A673 (cell line): ENCODE results near the gene SSBP3. TPM values are rescaled to one million over a fixed set of nuclear protein-coding genes. Genes with fewer than 3 reads are reported as not detected.
"Not testable (repeated sequence)": the region's sequence is repeated elsewhere in the genome, so short reads cannot be mapped to it uniquely, and the experiment has no call there.

Experiments
- BruUV-seq: library from RNA; stranded (reverse); fragments of 400-500 nt; replicated peaks from 2 replicates; lab custom pipeline; 2021; lab: Mats Ljungman, UMichigan
- CTCF ChIA-PET: fragments of 300-600 bp; sonication (Branson Sonifier 250); formaldehyde crosslinking; loops from one replicate; lab custom pipeline; 2022; ENCODE audit warnings: antibody characterized with exemption; lab: Charles Lee
- POLR2A ChIA-PET: fragments of 300-600 bp; sonication (Branson Sonifier 250); formaldehyde crosslinking; loops from one replicate; lab custom pipeline; 2022; ENCODE audit warnings: antibody characterized with exemption; ENCODE audit not compliant: low non-redundant PET; lab: Charles Lee
- DNase-seq: peaks from one replicate; pipeline ENCODE4 v3.0.0-alpha.2; 2015; ENCODE audit warnings: low spot score
- H3K27ac ChIP-seq: fragments of 200-600 bp; sonication (generic); 2 replicates; pipeline ENCODE4 v1.5.1; 2016; ENCODE audit warnings: mixed run types, low read depth, mild to moderate bottlenecking, mixed read lengths, antibody characterized with exemption, low read length; ENCODE audit not compliant: poor library complexity, severe bottlenecking
- H3K27me3 ChIP-seq: fragments of 200-600 bp; sonication (generic); replicated peaks from 2 replicates; pipeline ENCODE4 v1.6.1; 2017; ENCODE audit warnings: mixed run types, low read depth, mild to moderate bottlenecking, mixed read lengths, antibody characterized with exemption, low read length; ENCODE audit not compliant: insufficient read depth, poor library complexity
- H3K36me3 ChIP-seq: fragments of 200-600 bp; sonication (generic); 2 replicates; pipeline ENCODE4 v1.6.1; 2016; ENCODE audit warnings: mixed run types, mild to moderate bottlenecking, mixed read lengths, antibody characterized with exemption, low read length; ENCODE audit not compliant: insufficient read depth, poor library complexity, severe bottlenecking
- H3K4me1 ChIP-seq: fragments of 200-600 bp; sonication (generic); 2 replicates; pipeline ENCODE4 v1.6.1; 2017; ENCODE audit warnings: mixed run types, mild to moderate bottlenecking, mixed read lengths, antibody characterized with exemption, low read length; ENCODE audit not compliant: insufficient read depth, poor library complexity, severe bottlenecking
- H3K4me3 ChIP-seq: fragments of 200-600 bp; sonication (generic); 2 replicates; pipeline ENCODE4 v1.5.1; 2016; ENCODE audit warnings: low read depth, mixed run types, mild to moderate bottlenecking, mixed read lengths, low read length; ENCODE audit not compliant: poor library complexity, severe bottlenecking
- H3K9me3 ChIP-seq: fragments of 200-600 bp; sonication (generic); 2 replicates; pipeline ENCODE4 v1.6.1; 2016; ENCODE audit warnings: mixed run types, low read depth, mild to moderate bottlenecking, mixed read lengths, antibody characterized with exemption, low read length; ENCODE audit not compliant: poor library complexity, severe bottlenecking
- EZH2 ChIP-seq: fragments of 200-600 bp; sonication (generic); IDR thresholded peaks from 2 replicates; pipeline ENCODE4 v1.6.1; 2017; ENCODE audit warnings: borderline replicate concordance, low read depth, mild to moderate bottlenecking, mixed read lengths, antibody characterized with exemption, low read length; ENCODE audit not compliant: poor library complexity, severe bottlenecking
- intact Hi-C: fragments of 100-400 bp; cut with micrococcal nuclease; formaldehyde crosslinking; loops from one replicate; pipeline ENCODE4 v1.10.0; 2022; ENCODE audit not compliant: unreplicated experiment
- total RNA-seq: library from RNA; stranded (reverse); gene quantifications from 2 replicates; pipeline ENCODE4 v1.2.3, GENCODE V29; 2021
- TF ChIP-seq, protein P1 (sequence below): fragments of 300-800, 200-600 bp; sonication (generic); conservative IDR thresholded peaks from 2 replicates; pipeline ENCODE4 v1.5.1; 2017; ENCODE audit warnings: low read depth, mild to moderate bottlenecking, antibody characterized with exemption, low read length, moderate library complexity, mixed read lengths

Gene SSBP3
- total RNA-seq, 1 experiment from 2014 or later = 43.0 TPM

DNA sequence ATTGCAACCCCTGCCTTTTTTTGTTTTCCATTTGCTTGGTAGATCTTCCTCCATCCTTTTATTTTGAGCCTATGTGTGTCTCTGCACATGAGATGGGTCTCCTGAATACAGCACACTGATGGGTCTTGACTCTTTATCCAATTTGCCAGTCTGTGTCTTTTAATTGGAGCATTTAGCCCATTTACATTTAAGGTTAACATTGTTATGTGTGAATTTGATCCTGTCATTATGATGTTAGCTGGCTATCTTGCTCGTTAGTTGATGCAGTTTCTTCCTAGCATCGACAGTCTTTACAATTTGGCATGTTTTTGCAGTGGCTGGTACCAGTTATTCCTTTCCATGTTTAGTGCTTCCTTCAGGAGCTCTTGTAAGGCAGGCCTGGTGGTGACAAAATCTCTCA is 40.9 kb upstream of the SSBP3 start:
- POLR2A ChIA-PET, intact Hi-C loops, H3K9me3 ChIP-seq, DNase-seq, H3K4me1 ChIP-seq, CTCF ChIA-PET, H3K27me3 ChIP-seq, H3K4me3 ChIP-seq, H3K27ac ChIP-seq, H3K36me3 ChIP-seq, BruUV-seq: not testable (repeated sequence)

DNA sequence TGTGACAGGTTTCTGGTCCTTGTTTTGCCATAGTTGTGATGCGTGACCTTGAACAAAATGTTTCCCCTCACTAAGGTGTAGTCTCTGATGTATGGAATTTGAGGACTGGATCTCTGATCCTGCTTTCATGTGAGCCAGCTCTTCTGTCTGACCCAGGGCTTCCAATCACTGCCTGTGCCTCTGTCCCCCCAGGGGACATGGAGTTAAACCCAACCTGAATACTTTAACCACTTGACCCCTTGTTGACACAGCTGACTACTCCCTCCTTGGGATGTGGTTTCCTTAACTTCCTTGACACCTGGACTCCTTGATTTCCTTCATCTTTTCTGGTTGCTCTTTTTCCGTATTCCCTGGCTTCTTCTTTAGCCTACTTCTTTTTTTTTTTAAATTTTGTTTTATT is 36.0 kb upstream of the SSBP3 start:
- Histone ChIP-seq H3K4me3 (no peak overlapping the region), H3K4me1 (no peaks in the 10 kb centered on the region), H3K27me3 (no peaks in the 10 kb centered on the region), H3K9me3 (no peaks in the 10 kb centered on the region), H3K27ac (no peak overlapping the region), H3K36me3 (no peaks in the 10 kb centered on the region)
- BruUV-seq = no TSS peak
- DNase-seq = no peak
- ChIA-PET CTCF (no interaction called here), POLR2A (no interaction called here)
- TF ChIP-seq, protein P1, sequence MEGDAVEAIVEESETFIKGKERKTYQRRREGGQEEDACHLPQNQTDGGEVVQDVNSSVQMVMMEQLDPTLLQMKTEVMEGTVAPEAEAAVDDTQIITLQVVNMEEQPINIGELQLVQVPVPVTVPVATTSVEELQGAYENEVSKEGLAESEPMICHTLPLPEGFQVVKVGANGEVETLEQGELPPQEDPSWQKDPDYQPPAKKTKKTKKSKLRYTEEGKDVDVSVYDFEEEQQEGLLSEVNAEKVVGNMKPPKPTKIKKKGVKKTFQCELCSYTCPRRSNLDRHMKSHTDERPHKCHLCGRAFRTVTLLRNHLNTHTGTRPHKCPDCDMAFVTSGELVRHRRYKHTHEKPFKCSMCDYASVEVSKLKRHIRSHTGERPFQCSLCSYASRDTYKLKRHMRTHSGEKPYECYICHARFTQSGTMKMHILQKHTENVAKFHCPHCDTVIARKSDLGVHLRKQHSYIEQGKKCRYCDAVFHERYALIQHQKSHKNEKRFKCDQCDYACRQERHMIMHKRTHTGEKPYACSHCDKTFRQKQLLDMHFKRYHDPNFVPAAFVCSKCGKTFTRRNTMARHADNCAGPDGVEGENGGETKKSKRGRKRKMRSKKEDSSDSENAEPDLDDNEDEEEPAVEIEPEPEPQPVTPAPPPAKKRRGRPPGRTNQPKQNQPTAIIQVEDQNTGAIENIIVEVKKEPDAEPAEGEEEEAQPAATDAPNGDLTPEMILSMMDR = no peak
- TF ChIP-seq EZH2 = no peak
- intact Hi-C loops = no loop called here

DNA sequence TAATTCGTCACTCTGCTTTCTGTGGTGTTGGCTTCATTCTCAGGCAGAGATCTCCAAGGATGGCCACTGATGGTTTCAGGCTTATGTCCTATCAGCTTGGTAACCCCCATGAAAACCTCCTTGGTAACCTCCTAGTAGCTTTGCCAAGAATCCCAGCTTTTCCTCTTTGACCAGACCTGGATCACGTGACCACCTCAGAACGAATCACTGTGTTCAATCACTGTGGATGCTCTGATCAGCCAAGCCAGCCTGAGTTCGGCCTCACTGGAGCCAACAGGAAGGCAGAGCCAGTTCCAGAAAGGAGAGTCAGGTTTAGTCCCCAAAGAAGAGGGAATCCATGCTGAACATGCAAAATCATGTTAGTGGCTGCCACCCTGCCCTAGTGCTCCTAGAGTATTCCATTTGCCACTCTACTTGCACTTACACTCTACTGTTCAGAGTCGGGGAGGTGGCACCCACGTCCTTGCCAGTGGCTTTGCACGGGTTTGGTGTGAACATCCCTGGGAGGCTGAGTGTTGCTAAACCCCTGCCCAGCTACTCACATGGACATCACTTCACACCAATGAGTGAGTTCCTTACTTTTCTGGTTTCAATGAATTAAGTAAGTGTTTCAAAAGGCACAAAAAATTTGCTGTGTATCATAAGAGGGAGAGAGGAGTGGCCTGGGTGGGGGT is 33.5 kb upstream of the SSBP3 start:
- ChIA-PET POLR2A (no interaction called here), CTCF (no interaction called here)
- H3K4me1 ChIP-seq = no peaks in the 10 kb centered on the region
- H3K27ac ChIP-seq = no peak overlapping the region
- TF ChIP-seq, protein P1 = no peak
- TF ChIP-seq EZH2 = no peak
- H3K9me3 ChIP-seq = no peaks in the 10 kb centered on the region
- no TSS peak for BruUV-seq
- H3K27me3 ChIP-seq = no peaks in the 10 kb centered on the region
- intact Hi-C loops = no loop called here
- H3K4me3 ChIP-seq = no peak overlapping the region
- no peak for DNase-seq
- H3K36me3 ChIP-seq = no peaks in the 10 kb centered on the region

DNA sequence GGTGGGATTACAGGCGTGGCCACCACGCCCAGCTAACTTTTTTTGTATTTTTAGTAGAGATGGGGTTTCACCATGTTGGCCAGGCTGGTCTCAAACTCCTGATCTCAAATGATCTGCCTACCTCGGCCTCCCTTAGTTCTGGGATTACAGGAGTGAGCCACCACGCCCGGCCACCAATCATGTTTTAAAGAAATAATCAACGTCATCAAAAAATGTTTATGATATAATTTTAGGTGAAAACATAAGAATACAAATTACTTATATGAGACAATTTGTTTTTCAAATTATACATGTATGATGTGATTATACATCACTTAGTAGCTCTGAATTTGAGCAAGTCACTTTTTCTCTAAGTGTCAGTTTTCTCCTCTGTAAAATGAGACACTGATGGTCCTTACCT is 31.6 kb upstream of the SSBP3 start:
- POLR2A ChIA-PET = no interaction called here

More for the DNA sequence above, 31.6 kb upstream of the SSBP3 start:
- H3K27me3 ChIP-seq = no peaks in the 10 kb centered on the region
- no TSS peak for BruUV-seq
- no peaks in the 10 kb centered on the region for H3K36me3 ChIP-seq
- CTCF ChIA-PET = no interaction called here
- H3K9me3 ChIP-seq = no peaks in the 10 kb centered on the region
- intact Hi-C loops = no loop called here
- no peak overlapping the region for H3K4me3 ChIP-seq
- TF ChIP-seq, protein P1 = no peak
- TF ChIP-seq EZH2 = no peak
- no peak for DNase-seq
- H3K4me1 ChIP-seq = no peaks in the 10 kb centered on the region
- H3K27ac ChIP-seq = no peak overlapping the region
